Tracheal epithelial cell (primary cell): ENCODE results near the gene SLC35G4. TPM values are rescaled to one million over a fixed set of nuclear protein-coding genes. Genes with fewer than 3 reads are reported as not detected.

Experiments
- total RNA-seq: library from RNA; depleted of rRNA; stranded (reverse); fragments of >200 nt; gene quantifications from 2 replicates; pipeline ENCODE4 v1.2.1, GENCODE V29; 2014

SLC35G4 gene
- total RNA-seq = not detected in 2 replicates

GRCh38 chr18:11609488-11609887 is at the start of gene SLC35G4:
Gene SLC35G4, plus strand, starts transcription at chr18:11609596. Its CDS starts 0 bp downstream, at chr18:11609596.

Other genes starting within 250 kb of the SLC35G4 start
- gene GNAL, start 79.7 kb downstream of the SLC35G4 start, total RNA-seq = 17.1 and 32.4 TPM in 2 replicates
- 95.3 and 100 TPM in 2 replicates for gene CHMP1B, start 241.8 kb downstream of the SLC35G4 start, total RNA-seq